CD4-positive, alpha-beta T cell treated with Interleukin-1 beta for 1 hour (primary cell): ENCODE results near the gene EXOC4.
A peak's percentile ranks its signal among the peaks of the same experiment; 100 is the strongest.

Source experiments
- DNase-seq, 2 donors: peaks; one replicate each; pipeline ENCODE4 v3.0.0-alpha.2; 2020 to 2022

The EXOC4 gene

GRCh38 chr7:133434246-133434865, 181.5 kb downstream of the EXOC4 start:
- peak in 1 of 2 donors; percentile 13 for DNase-seq

GRCh38 chr7:133436014-133436428, 183.1 kb downstream of the EXOC4 start:
- no peak for DNase-seq

- no peak for DNase-seq
These were observed 184.7 kb downstream of the EXOC4 start for GRCh38 chr7:133437544-133437943.

- no peak for DNase-seq
These were observed 189.9 kb downstream of the EXOC4 start for GRCh38 chr7:133442818-133443217.

GRCh38 chr7:133445617-133446016, 192.7 kb downstream of the EXOC4 start:
- no peak for DNase-seq

- no peak for DNase-seq
These were observed 195.1 kb downstream of the EXOC4 start for GRCh38 chr7:133448012-133448411.

GRCh38 chr7:133452577-133452976, 199.7 kb downstream of the EXOC4 start:
- no peak for DNase-seq

GRCh38 chr7:133458688-133459087, 205.8 kb downstream of the EXOC4 start:
- DNase-seq = no peak

GRCh38 chr7:133461421-133461820, 208.5 kb downstream of the EXOC4 start:
- DNase-seq = no peak

- no peak for DNase-seq
These were observed 222.8 kb downstream of the EXOC4 start for GRCh38 chr7:133475655-133476054.

- DNase-seq = no peak
These were observed 224.9 kb downstream of the EXOC4 start for GRCh38 chr7:133477791-133478190.

GRCh38 chr7:133478591-133479135, 225.8 kb downstream of the EXOC4 start:
- DNase-seq = no peak

GRCh38 chr7:133479456-133480065, 226.7 kb downstream of the EXOC4 start:
- DNase-seq = no peak

- peak; percentile 2 to 3 for DNase-seq
These were observed 228.0 kb downstream of the EXOC4 start for GRCh38 chr7:133480868-133481267.

- DNase-seq = no peak
These were observed 228.8 kb downstream of the EXOC4 start for GRCh38 chr7:133481676-133482075.

- DNase-seq = no peak
These were observed 229.7 kb downstream of the EXOC4 start for GRCh38 chr7:133482599-133482998.

GRCh38 chr7:133484086-133484485, 231.2 kb downstream of the EXOC4 start:
- DNase-seq = peak; percentile 36 to 47

- DNase-seq = no peak
These were observed 237.0 kb downstream of the EXOC4 start for GRCh38 chr7:133489906-133490305.

GRCh38 chr7:133491201-133491691, 238.4 kb downstream of the EXOC4 start:
- DNase-seq = no peak

GRCh38 chr7:133491846-133492652, 239.2 kb downstream of the EXOC4 start:
- DNase-seq = no peak

- DNase-seq = no peak
These were observed 244.2 kb downstream of the EXOC4 start for GRCh38 chr7:133497061-133497460.

- DNase-seq = no peak
These were observed 248.9 kb downstream of the EXOC4 start for GRCh38 chr7:133501771-133502170.

- DNase-seq = no peak
These were observed 249.6 kb downstream of the EXOC4 start for GRCh38 chr7:133502498-133502897.

- DNase-seq = no peak
These were observed 250.1 kb downstream of the EXOC4 start for GRCh38 chr7:133502972-133503371.
